Hematopoietic multipotent progenitor cell treated with erythropoietin and hydrocortisone succinate and interleukin-3 and kit ligand, for 15 days (in vitro differentiated cells): ENCODE results near the gene WDR62.

Experiments used
- DNase-seq: peaks from one replicate; pipeline ENCODE4 v3.0.0-alpha.2; 2015; ENCODE audit warnings: low spot score

Gene WDR62

GRCh38 chr19:36081894-36082293 lies 27.2 kb downstream of the WDR62 start:
- DNase-seq: no peak

GRCh38 chr19:36082916-36083315 lies 28.2 kb downstream of the WDR62 start:
- DNase-seq: no peak

- no peak for DNase-seq
Observed at GRCh38 chr19:36084231-36085009, 29.7 kb downstream of the WDR62 start.

GRCh38 chr19:36086326-36086725 lies 31.6 kb downstream of the WDR62 start:
- DNase-seq: no peak

- no peak for DNase-seq
Observed at GRCh38 chr19:36089847-36090246, 35.1 kb downstream of the WDR62 start.

GRCh38 chr19:36090910-36091695 lies 36.4 kb downstream of the WDR62 start:
- no peak for DNase-seq

- no peak for DNase-seq
Observed at GRCh38 chr19:36092566-36092965, 37.9 kb downstream of the WDR62 start.

- no peak for DNase-seq
Observed at GRCh38 chr19:36093146-36093662, 38.5 kb downstream of the WDR62 start.

- DNase-seq: no peak
Observed at GRCh38 chr19:36093687-36094086, 39.0 kb downstream of the WDR62 start.

GRCh38 chr19:36097036-36097435 lies 42.3 kb downstream of the WDR62 start:
- DNase-seq: no peak

GRCh38 chr19:36099166-36099785 lies 44.6 kb downstream of the WDR62 start:
- DNase-seq: no peak

GRCh38 chr19:36100476-36100875 lies 45.8 kb downstream of the WDR62 start:
- DNase-seq: peak; percentile 81

- DNase-seq: no peak
Observed at GRCh38 chr19:36101550-36102327, 47.0 kb downstream of the WDR62 start.

- no peak for DNase-seq
Observed at GRCh38 chr19:36103040-36103626, 48.4 kb downstream of the WDR62 start.

- DNase-seq: peak; percentile 84
Observed at GRCh38 chr19:36103842-36104552, 49.3 kb downstream of the WDR62 start.

GRCh38 chr19:36106441-36106840 lies 51.7 kb downstream of the WDR62 start:
- no peak for DNase-seq

GRCh38 chr19:36106991-36107390 lies 52.3 kb downstream of the WDR62 start:
- no peak for DNase-seq

- DNase-seq: no peak
Observed at GRCh38 chr19:36108684-36109083, 54.0 kb downstream of the WDR62 start.

- no peak for DNase-seq
Observed at GRCh38 chr19:36110487-36111199, 55.9 kb downstream of the WDR62 start, which contains the start of gene OVOL3. TSS of gene OVOL3 (plus strand) at chr19:36111143. CDS start at chr19:36111203, 60 bp downstream.

- DNase-seq: no peak
Observed at GRCh38 chr19:36111200-36111539, 56.5 kb downstream of the WDR62 start.
